NCI-H524 (cell line): ENCODE data around the gene XRCC5.

Source experiments
- DNase-seq, 2 experiments: peaks; one replicate each; lab custom pipeline; 2025; lab: John Stamatoyannopoulos, UW

The XRCC5 gene

DNA sequence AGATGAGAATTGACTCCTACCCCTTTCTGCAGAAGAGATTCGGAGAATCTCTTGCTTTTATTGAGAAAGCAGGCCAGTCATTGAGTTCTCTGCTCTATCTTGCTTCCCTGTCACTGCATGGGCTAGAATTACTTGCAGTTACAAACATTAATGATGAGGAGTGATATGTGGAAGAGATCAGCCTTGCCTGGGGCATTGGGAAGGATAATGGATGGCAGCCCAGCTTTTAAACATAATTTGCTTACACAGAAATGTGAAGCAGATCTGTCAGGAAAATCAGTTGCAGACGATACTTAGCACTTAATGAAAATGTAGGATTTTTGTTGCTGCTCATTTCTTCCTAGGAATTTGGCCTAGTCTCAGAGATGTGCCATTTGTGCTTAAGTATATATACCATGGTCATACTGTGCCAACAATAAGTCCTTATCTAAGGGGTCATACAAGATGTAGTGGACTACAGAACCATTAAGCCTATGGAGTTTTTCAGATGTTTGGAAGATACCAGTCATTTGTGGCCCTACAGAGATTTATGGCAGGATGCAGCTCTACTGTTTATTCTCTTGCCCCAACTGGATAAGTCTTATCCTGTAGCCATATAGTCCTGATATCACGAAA, 92.7 kb downstream of the XRCC5 start:
- DNase-seq: no peak

DNA sequence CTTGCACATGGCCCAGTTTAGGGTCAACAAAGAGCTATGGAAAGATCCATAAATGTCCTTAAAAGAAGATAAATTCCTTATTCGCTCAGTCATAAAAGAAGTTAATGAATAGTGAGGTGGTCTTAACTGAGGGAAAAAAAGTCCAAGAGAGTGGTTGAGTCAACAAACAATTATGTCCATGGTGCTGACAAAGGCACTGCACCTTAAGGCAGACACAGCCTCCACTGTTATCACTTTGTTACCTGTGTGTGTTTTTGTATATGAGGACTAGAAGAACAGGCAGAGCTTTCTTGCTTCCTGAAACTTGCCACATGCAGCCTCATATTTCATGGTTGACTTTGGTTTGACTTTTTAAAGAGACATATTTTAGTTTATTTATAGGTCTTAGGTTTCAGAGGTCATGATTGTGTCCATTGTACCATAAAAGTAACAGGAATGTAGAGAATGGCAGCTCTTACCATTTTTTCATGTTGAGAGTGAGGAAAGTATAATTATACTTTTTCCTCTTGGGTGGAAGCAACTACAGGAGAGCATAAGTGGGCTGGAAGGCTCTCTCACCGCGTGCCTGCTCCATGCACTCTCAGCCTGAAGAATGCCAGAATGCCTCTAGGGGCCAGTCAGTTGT, 93.6 kb downstream of the XRCC5 start:
- no peak for DNase-seq

DNA sequence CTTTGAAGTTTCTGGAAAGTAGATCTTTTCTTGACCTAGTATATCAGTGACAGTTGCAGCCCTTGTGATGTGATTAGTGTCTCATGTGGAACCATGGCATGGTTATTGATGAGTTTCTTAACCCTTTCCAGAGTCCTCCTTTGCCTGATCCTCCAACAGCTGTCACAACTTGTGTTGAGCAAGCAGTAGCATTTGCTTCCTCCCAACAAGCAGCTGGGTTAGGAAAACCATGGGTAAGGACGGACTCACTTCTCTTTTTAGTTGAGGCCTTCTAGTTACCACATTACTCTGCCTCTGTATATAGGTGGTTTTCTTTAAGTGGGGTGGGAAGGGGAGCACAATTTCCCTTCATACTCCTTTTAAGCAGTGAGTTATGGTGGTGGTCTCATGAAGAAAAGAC, 96.3 kb downstream of the XRCC5 start:
- DNase-seq: no peak

DNA sequence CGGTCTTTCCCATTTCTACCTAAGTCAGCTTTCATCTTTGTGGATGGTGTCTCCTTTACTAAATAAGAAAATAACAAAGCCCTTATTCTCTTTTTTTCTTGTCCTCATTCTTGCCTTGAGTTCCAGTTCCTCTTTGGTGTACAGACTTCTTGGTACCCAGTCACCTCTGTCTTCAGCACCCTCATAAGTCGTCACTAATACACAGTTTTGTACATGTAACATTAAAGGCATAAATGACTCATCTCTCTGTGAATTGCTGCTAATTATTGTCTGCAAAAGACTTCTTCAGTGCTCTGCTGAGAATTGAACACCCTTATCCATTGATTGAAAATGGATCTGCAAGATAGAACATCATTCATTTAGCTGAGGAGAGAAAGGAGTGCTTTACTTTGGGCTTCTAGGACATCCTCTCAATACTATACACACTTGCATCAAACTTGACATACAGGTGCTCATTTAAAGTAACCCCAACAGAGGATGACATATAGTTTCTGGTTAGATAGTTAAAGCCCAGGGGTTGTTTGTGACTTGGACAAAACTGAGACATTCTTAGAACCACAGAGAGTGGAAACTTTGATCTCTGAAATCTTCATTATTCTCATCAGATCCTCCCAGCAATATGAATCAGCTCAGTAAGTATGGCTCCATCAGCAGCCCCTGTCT, 97.0 kb downstream of the XRCC5 start:
- no peak for DNase-seq

DNA sequence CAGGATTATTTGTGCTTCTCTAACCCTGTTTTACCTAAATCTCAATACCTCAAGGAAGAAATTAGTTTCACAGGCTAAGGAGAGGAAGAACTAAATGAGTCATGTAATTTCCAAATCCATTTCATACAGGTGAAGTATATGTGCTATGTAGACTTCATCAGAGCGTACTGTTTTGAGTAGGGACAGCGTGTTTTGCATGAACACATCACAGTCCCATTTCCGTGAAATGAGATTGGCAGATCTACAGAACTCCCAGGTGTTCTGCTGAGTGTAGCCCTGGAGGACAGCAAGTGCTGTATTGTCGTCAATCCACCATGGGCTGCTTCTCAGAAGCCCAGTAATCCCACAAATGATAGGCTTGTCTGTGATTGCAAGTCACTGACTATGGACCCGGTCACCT, 97.7 kb downstream of the XRCC5 start:
- no peak for DNase-seq

DNA sequence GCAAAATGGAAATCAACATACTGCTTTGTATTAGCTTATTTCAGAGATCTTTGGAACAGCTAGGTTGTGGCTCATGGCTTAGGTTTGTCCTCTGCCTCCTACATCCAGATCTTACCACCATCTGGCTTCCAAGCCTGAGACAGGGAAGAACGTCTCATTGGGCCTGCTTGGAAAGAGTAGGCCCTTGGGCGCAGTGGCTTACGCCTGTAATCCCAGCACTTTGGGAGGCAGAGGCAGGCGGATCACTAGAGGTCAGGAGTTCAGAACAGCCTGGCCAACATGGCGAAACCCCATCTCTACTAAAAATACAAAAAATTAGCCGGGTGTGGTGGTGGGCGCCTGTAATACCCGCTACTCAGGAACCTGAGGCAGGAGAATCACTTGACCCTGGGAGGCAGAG, 99.5 kb downstream of the XRCC5 start:
- DNase-seq: peak in 1 of 2 experiments; percentile 9

DNA sequence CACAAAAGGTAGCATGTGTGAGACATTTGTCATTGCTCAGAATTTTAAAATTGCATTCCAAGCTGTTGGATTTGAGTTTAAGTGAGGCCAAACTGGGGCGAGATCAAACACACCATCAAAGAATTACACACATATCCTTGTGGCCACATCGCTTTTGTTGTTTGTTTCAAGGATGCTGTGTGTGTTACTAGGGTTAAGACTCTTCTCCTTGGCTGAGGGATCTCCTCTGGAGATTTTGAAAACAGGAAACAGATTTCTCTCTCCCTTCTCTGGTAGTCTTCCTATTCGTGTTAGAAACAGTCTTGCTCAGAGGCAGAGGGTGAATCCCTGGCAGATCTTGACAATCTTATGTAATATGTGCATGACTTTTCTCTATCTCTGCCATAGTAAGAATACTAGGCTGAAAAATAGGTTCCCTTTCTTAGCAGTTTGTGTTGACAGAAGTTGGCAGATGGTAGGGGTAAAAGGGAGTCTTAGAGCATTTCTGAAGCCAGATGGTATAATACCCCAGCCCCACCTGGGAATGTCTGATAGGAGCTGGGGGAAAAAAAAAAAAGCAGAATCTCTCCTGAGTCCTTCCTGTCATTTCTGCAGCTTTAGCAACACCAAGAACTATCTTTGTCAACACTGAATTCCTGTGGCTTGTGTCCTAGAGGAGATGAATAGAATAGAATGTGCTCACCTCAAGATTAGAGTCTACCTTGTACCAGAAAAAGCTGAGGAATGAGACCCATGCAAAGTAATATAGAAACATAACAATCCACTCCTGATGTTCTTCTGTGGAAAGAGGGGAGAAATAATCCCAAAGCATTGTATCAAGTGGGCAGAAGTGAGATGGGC, 101.8 kb downstream of the XRCC5 start:
- DNase-seq: peak; percentile 44 to 92

DNA sequence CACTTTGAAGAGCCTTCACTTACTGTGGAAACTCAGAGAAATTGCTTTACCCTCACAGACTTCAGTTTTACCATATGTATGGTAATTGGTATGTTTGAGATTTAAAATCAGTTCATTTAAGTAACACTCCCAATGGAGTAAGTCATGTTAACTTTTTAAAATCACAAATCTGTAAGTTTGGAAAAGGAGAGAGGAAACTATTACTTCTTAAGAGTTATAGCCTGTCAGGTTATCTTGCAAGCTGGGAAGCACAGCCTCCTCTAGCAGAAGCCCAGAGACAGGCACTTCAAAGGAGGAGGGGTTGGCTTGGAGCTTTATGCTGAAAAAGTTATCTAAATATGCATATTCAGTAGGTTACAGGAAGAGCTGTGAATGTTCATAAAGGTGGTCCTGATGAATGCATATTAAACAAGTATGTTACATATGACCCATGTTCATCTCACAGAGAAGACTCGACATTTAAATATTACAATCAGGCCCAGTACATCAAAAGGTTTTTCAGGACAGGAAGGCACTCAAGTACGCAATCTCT, 102.5 kb downstream of the XRCC5 start:
- DNase-seq: no peak

DNA sequence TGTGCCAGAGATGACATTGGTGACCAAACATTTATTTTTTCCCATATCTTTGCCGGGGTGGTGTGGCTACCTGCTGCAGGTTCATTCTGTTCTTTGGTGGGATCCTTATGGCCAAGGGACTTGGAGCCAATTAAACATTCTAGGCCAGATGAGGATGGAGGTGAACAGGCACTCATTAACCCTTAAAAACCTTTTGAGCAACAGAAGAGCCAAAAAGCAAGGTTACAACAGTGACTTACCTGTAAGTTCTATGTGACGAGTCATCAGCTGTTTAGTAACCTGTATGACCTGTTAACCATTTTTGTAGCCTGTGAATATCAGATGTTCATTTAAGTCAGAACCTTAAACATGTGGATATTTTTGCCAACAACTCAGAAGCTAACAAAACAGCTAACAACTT, 105.6 kb downstream of the XRCC5 start:
- DNase-seq: no peak

DNA sequence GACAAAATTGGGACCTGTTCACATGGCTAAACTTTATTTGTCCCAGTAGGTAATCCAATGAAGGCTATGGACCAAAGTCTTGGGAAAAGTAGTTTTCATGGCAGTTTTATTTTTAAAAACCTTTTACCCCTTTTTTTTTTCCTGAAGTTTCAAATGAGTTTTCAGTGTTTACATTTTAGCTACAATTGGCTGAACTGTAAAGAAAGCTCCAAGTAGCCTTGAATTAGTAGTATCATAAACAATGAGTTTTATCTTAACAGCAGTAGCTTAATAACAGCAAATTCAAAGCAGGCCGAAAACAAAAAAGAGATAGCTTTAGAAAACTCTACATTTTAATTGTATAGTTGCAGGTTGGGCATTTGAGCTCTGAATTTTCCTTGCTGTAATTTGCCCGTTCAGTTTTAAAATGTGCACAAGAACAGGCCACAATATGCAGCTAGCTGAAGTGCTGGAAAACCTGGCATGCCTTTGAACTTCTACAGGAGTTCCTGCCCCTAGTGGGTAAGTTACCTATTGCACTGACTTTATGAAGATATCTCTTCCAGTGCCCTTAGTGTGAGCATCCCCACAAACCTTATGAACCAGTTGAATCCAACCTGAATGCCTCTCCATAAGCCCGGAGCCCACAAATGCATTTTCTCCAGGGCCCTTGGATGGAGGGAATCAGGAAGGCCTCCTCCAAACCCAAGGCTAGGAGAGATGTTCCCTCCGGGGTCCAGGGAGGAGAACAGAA, 106.7 kb downstream of the XRCC5 start:
- DNase-seq: peak in 1 of 2 experiments; percentile 50

DNA sequence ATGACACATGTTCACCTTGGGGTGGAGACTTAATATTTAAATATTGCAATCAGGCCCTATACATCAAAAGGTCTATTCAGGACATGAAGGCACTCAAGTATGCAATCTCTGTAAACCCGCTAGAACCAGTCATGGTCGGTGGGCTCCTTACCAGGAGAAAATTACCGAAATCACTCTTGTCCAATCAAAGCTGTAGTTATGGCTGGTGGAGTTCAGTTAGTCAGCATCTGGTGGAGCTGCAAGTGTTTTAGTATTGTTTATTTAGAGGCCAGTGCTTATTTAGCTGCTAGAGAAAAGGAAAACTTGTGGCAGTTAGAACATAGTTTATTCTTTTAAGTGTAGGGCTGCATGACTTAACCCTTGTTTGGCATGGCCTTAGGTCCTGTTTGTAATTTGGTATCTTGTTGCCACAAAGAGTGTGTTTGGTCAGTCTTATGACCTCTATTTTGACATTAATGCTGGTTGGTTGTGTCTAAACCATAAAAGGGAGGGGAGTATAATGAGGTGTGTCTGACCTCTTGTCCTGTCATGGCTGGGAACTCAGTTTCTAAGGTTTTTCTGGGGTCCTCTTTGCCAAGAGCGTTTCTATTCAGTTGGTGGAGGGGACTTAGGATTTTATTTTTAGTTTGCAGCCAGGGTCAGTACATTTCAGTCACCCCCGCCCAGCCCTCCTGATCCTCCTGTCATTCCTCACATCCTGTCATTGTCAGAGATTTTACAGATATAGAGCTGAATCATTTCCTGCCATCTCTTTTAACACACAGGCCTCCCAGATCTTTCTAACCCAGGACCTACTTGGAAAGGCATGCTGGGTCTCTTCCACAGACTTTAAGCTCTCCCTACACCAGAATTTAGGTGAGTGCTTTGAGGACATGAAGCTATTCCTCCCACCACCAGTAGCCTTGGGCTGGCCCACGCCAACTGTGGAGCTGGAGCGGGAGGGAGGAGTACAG, 108.1 kb downstream of the XRCC5 start:
- DNase-seq: no peak

DNA sequence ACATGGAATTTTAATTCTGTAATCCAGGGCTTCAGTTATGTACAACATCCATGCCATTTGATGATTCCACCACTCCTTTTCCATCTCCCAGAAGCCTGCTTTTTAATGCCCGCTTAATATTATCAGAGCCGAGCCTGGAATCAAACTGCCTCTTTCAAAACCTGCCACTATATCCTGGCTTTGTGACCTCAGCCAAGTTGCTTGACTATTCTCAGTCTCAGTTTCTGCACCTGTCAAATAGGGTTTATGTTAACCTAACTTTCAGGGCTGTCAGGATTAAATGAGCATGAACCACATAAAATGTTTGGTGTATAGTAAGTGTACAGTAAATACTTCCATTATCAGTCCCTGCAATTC, 108.7 kb downstream of the XRCC5 start:
- DNase-seq: no peak

DNA sequence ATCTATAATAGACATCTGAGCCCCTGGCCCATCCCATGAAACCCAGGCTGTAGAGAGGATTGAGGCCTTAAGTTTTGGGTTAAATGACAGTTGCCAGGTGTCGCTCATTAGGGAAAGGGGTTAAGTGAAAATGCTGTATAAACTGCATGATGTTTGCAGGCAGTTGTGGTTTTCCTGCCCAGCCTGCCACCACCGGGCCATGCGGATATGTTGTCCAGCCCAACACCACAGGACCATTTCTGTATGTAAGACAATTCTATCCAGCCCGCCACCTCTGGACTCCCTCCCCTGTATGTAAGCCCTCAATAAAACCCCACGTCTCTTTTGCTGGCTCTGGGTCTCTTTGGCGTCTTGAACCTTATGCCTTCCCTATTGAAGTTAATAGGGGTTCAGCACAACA, 110.7 kb downstream of the XRCC5 start:
- no peak for DNase-seq

DNA sequence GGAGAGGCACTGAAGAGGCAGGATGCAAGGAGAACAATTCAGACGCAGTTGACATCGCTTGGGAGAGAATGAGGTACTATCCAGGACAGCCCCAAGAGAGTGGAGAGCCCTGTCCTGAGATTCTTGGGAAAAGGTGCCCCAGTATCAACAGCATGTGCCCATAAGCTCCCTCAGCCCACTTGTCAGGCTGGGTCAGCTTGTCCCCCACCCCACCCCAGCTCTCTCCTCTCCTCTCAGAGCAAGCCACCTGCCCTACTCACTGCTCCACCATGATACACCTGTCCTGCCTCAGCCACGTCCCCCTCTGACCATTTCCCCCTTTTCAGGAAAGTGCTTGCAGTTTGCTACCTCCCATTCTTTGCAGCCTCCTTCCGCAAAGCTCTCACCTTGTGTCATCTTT, 111.8 kb downstream of the XRCC5 start:
- DNase-seq: no peak

DNA sequence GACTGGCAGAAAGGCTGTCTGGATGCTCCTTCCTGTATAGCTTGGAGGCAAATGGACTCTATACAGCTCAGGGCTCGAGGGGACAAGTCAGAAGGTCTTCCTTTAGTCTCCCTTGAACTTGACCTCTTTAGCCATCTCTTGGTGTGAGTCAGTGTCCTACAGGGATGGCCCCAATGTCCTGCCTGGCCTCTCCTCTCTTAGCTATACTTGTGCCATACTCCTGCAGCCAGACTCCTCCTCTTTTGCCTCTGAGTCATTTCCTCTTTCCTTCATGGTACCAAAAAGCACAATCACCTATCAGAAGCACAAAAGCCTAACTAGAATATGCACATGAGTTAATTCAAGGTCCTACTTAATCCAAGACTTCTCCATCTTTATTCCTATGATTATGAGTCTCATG, 112.7 kb downstream of the XRCC5 start:
- DNase-seq: no peak

DNA sequence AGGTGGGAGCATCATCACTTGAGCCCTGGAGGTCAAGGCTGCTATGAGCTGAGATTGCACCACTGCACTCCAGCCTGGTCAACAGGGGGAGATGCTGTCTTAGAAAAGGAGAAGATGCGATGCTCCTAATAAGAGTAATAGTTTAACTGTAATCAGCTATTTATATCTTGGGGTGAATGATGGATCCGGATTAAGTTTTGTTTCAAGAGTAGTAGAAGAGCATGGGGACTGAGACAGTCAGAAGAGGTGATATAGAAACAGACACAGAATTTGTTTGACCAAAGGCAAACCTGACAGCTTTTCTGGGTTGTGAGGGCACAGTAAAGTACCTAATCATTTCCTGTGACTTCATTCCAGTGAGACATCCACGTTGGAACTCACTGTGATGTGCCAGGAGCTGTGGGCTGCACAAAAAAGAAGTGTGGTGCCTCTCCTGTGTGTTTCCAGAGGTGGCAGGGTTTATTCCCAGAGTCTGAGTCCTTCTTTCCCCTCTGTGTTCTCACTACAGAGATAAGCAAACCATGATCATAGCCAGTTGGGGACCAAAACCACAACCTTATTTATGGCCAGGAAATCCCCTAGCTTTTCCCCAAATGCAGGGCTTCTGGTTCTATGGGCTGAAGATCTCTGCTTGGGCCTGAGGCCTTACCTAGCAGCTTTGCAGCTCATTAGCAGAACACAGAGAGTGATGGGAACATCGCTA, 113.7 kb downstream of the XRCC5 start:
- DNase-seq: no peak

DNA sequence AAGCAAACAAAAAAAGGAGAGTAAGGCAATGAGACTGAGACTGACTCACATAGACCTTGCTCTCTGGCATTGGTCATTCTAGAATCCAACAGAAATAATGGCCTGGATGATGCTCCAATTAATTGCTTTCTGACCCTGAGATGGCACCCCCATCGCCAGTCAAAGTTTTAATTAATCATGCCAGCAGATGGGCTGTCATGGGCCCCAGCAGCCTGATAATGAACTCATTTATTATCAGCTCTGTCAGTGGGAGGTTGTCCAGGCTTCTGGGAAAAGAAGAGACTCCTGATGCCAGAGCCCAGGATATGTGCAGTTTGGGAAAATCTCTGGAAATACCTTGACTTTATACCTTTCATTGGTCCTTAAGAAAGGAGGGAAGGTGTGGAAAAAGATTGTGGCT, 115.2 kb downstream of the XRCC5 start:
- peak in 1 of 2 experiments; percentile 15 for DNase-seq

DNA sequence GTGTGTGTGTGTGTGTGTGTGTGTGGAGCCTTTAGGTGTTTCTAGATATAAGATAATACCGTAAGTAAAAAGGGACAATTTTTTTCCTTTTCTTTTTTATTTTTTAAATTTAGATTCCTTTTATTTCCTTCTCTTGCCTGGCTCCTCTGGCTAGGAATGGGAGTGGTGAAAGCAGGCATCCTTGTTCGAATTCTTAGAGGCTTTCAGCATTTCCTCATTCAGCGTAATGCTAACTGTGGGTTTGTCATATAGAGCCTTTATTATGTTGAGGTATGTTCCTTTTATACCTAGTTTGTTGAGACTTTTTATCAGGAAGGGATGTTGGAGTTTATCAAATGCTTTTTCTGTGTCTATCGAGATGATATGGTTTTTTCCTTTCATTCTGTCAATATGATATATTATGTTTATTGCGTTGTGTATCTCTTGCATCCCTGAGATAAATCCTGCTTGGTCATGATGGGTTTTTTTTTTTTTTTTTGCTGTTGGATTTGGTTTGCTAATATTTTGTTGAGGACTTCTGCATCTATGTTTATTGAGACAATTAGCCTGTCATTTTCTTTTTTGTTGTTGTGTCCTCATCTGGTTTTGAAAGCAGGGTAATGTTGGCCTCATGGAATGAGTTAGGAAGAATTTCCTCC, 120.2 kb downstream of the XRCC5 start:
- DNase-seq: no peak

DNA sequence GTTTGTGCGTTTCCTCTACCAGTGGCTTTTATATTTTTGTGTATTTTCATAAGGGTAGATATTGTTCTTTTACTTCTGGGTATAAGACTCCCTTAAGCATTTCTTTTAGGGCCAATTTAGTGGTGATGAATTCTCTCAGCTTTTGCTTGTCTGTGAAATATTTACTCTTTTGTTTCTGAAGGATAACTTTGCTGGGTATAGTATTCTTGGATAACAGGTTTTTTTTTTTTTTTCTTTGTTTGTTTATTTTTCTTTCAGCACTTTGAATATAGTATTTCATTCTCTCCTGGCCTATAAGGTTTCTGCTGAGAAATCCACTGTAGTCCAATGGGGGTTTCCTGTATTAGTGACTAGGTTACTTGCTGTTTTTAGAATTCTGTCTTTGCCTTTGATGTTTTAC, 122.7 kb downstream of the XRCC5 start:
- no peak for DNase-seq

DNA sequence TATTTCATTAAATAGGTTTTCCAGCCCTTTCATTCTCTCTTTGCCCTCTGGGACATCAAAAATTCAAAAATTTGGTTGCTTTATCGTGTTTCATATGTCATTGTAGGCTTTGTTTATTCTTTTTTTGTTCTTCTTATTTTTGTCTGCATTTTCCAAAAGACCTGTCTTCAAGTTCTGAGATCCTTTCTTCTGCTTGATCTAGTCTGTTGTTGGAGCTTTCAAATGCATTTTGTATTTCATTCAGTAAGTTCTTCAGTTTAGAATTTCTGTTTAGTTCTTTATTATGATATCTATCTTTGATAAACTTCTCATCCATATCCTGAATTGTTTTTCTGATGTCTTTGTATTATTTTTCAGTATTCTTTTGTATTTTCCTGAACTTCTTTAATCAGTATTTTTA, 123.6 kb downstream of the XRCC5 start:
- DNase-seq: no peak
